ENCODE results near the gene LRRC61.

The LRRC61 gene

GRCh38 chr7:150325901-150326300 is 2.7 kb downstream of the LRRC61 start:
- H3K4me3 ChIP-seq (ENCODE audit: low read depth, low read length) = no peak overlapping the region
- in situ Hi-C loops (cut with HindIII; ENCODE audit: low sequenced_read_pairs) = no loop called here
- TF ChIP-seq, protein P1, sequence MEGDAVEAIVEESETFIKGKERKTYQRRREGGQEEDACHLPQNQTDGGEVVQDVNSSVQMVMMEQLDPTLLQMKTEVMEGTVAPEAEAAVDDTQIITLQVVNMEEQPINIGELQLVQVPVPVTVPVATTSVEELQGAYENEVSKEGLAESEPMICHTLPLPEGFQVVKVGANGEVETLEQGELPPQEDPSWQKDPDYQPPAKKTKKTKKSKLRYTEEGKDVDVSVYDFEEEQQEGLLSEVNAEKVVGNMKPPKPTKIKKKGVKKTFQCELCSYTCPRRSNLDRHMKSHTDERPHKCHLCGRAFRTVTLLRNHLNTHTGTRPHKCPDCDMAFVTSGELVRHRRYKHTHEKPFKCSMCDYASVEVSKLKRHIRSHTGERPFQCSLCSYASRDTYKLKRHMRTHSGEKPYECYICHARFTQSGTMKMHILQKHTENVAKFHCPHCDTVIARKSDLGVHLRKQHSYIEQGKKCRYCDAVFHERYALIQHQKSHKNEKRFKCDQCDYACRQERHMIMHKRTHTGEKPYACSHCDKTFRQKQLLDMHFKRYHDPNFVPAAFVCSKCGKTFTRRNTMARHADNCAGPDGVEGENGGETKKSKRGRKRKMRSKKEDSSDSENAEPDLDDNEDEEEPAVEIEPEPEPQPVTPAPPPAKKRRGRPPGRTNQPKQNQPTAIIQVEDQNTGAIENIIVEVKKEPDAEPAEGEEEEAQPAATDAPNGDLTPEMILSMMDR (IDR thresholded peaks at IDR 0.05; ENCODE audit: low read depth, low read length) = no peak
- no peak for DNase-seq (ENCODE audit: low read depth, low spot score)

- TF ChIP-seq, protein P1 (IDR thresholded peaks at IDR 0.05; ENCODE audit: low read depth, low read length) = no peak
- DNase-seq (ENCODE audit: low read depth, low spot score) = no peak
- in situ Hi-C loops (cut with HindIII; ENCODE audit: low sequenced_read_pairs) = no loop called here
- no peak overlapping the region for H3K4me3 ChIP-seq (ENCODE audit: low read depth, low read length)
Measured at GRCh38 chr7:150326657-150327268, 3.6 kb downstream of the LRRC61 start.

DNA sequence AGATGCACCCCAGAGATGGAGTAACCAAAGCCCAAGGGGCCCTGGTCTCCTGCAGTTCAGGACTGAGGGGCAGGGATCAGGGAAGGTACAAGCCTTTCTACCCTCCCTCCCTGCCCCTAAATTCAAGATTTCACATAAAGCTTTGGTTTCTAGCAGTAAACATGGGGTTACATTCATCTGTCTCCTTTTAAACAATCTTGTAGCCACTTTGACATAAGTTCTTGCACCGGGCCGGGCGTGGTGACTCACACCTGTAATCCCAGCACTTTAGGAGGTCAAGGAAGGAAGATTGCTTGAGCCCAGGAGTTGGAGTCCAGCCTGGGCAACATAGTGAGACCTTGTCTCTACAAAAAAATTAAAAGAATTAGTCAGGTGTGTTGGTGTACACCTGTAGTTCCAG is 4.2 kb downstream of the LRRC61 start:
- in situ Hi-C loops (cut with HindIII; ENCODE audit: low sequenced_read_pairs) = no loop called here
- TF ChIP-seq, protein P1 (IDR thresholded peaks at IDR 0.05; ENCODE audit: low read depth, low read length) = no peak
- no peak overlapping the region for H3K4me3 ChIP-seq (ENCODE audit: low read depth, low read length)
- DNase-seq (ENCODE audit: low read depth, low spot score) = no peak

DNA sequence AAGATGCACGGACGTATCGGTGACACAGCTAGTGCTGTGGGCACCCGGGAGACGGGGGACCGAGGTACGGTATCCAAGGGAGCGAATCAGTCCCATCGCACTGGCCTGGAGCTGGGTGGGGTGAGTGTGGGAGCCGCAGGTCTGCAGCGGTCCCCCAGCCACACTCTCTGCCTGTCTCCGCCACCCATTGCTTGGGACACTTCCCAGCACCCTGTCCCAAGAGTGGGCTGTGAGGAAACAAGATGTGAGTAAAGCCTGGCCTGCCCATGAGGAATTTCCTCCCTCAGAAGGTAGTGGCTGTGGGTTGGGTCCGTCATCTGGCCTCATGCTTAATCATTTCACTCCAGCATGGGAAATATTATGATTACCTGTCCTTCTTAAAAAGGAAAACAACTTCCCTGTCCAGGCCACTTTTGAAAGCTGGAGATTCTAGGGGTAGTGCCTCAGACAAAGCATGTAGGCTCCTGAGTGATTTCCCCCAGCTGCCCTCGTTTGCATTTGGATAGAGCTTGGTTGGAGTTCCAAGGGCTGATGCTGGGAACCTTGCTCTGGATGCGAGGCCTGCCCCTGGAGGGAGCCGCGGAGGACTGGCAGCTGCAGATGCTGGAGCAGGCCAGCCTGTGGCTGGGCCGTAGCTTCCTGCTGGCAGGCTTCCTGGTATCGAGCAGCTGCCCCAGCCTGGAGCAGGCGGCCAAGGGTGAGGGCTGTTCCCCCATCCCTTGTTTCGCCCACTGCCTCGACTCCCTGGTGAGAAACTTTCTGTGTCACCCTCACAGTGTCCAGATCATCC is 6.4 kb downstream of the LRRC61 start:
- no peak overlapping the region for H3K4me3 ChIP-seq (ENCODE audit: low read depth, low read length)
- TF ChIP-seq, protein P1 (IDR thresholded peaks at IDR 0.05; ENCODE audit: low read depth, low read length) = no peak
- in situ Hi-C loops (cut with HindIII; ENCODE audit: low sequenced_read_pairs) = no loop called here
- DNase-seq (ENCODE audit: low read depth, low spot score) = no peak

- in situ Hi-C loops (cut with HindIII; ENCODE audit: low sequenced_read_pairs) = no loop called here
Measured at GRCh38 chr7:150330211-150330885, 7.2 kb downstream of the LRRC61 start.

More at GRCh38 chr7:150330211-150330885, 7.2 kb downstream of the LRRC61 start:
- H3K4me3 ChIP-seq (ENCODE audit: low read depth, low read length) = no peak overlapping the region
- DNase-seq (ENCODE audit: low read depth, low spot score) = no peak
- TF ChIP-seq, protein P1 (IDR thresholded peaks at IDR 0.05; ENCODE audit: low read depth, low read length) = no peak

All from astrocyte of the spinal cord (primary cell).